GM10248 (cell line): Measurements from ENCODE around the gene EEFSEC.

Experiments
- CTCF ChIA-PET: fragments of 300-600 bp; sonication (Branson Sonifier 250); formaldehyde crosslinking; extraction: SDS; loops from one replicate; lab custom pipeline; 2021; ENCODE audit warnings: antibody characterized with exemption; lab: Yijun Ruan, JAX
- POLR2A ChIA-PET: fragments of 350-650 bp; sonication (Branson Sonifier 250); formaldehyde crosslinking; extraction: SDS; loops from one replicate; lab custom pipeline; 2020; ENCODE audit warnings: antibody characterized with exemption; lab: Yijun Ruan, JAX
- DNase-seq: peaks from one replicate; pipeline ENCODE4 v3.0.0; 2012; ENCODE audit errors: extremely low spot score
- TF ChIP-seq, protein P1 (sequence below): IDR thresholded peaks from 2 replicates; pipeline ENCODE4 v1.5.1; 2012; ENCODE audit warnings: mild to moderate bottlenecking, low read depth; ENCODE audit errors: extremely low read depth, missing control alignments, control extremely low read depth

Gene EEFSEC

DNA sequence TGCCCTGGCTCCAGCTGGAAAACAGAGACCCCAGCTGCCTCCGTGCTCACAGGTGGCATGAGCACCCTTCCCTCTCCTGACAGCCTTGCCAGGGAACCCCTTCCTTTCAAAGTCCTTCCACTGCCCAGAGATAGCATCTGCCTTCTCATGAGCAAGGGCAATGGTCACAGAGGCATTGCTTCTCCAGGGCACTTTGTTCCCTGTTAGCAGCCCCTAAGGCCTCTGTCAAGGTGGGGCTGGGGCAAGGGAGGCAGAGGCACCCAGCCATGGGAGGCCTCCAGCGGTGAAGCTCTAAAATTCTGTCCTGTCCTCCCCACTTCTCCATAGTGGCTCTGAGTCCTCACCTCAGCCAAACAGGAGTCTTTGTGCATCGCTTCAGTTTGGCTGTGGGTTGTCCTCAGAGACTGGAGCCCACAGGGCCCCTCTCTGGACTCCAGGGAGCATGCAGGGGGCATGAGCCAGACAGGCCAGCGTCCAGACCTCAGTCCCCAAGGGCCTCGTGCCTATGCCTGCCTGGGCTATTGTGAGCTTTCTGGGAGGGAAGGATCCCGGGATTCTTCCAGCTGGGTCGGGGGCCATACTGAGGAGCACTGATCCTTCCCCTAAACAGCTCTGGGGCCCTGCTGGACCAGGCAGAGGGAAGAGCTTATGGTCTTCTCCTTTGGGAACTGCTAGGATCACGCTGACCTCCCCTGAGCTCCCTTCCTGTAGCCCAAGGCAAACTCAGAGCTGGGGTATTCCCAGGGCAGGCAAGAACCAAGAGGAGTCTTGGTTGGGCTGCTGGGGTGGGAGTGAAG, 206.8 kb downstream of the EEFSEC start:
- POLR2A ChIA-PET = no interaction called here
- CTCF ChIA-PET = interaction anchor here (1.1 to 1.7 kb wide), 2 partner anchors 9 to 10 kb away, joined by 3 to 7 read pairs; no protein-coding TSS in a partner anchor
- no peak for DNase-seq
- TF ChIP-seq, protein P1, sequence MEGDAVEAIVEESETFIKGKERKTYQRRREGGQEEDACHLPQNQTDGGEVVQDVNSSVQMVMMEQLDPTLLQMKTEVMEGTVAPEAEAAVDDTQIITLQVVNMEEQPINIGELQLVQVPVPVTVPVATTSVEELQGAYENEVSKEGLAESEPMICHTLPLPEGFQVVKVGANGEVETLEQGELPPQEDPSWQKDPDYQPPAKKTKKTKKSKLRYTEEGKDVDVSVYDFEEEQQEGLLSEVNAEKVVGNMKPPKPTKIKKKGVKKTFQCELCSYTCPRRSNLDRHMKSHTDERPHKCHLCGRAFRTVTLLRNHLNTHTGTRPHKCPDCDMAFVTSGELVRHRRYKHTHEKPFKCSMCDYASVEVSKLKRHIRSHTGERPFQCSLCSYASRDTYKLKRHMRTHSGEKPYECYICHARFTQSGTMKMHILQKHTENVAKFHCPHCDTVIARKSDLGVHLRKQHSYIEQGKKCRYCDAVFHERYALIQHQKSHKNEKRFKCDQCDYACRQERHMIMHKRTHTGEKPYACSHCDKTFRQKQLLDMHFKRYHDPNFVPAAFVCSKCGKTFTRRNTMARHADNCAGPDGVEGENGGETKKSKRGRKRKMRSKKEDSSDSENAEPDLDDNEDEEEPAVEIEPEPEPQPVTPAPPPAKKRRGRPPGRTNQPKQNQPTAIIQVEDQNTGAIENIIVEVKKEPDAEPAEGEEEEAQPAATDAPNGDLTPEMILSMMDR = no peak

GRCh38 chr3:128360705-128361271, 207.5 kb downstream of the EEFSEC start:
- ChIA-PET CTCF (interaction anchor here (1.7 kb wide), 1 partner anchor 9 kb away, joined by 7 read pairs; no protein-coding TSS in a partner anchor), POLR2A (no interaction called here)
- no peak for DNase-seq
- TF ChIP-seq, protein P1 = no peak

DNA sequence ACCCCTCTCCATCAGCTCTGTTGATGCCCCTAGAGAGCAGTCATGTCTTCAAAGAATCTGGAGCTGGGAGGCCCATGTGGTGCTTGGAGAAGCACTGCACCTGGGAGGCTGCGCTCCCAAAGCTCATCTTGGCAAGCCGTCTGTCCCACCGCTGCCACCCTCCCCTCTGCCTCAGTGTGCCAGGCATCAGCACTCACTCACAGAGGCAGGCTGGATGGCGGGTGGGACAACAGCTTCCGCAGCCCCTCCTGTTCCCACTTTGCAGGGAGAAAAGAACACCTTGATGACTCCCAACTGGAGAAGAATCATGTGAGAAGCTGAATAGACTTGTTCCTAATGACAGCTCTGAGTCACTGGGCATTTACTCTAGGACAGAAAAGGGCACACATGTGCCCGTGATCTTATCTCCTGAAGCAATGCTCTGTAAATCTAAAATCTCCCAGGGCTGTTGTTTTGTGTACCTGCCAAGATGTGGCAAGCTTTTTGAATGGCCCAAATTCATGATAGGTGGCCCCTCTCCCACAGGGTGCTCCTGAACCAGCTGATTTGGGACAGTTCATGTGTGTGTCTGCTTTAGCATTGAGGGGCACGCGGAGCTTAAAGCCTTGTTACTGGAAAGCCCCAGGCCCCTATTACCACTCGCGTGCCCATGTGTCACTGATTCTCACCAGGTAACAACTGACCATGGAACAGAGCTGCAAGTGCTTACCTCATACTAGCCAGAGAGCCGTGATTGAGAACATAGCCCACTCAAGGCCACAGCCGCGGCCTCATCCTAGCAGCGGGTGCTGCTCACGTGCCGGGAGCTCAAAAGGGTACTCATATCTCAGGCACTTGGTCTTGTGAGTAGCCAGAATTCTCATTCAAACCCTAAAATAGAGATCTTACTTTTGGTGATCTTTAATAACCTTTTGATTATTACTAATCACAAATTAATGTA, 209.0 kb downstream of the EEFSEC start:
- POLR2A ChIA-PET = no interaction called here
- CTCF ChIA-PET = interaction anchor here (0.7 to 1.3 kb wide), 2 partner anchors 17 to 64 kb away, joined by 3 read pairs; no protein-coding TSS in a partner anchor

DNA sequence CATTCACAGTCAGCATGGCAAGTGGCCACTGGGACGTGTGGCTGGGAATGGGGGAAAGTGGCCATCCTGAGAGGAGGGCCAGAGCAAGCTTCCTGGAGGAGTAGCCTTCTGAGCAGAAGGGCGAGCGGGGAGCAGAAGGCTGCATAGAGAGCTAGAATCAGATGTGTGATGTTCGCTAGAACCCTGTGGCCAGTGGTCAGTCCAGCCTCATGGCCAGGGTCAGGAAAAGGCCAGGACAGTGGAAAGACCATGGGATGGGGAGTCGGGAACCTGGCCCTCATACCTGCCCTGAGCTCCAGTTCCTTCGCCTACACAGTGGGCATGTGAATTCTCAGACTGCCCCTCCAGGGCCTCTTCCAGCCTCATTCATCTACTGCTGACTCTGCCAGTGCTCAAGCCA, 211.0 kb downstream of the EEFSEC start:
- DNase-seq = no peak
- CTCF ChIA-PET = no interaction called here
- TF ChIP-seq, protein P1 = no peak
- POLR2A ChIA-PET = no interaction called here

More for the DNA sequence above, 209.0 kb downstream of the EEFSEC start:
- DNase-seq = no peak
- TF ChIP-seq, protein P1 = no peak

- ChIA-PET POLR2A (no interaction called here), CTCF (no interaction called here)
- TF ChIP-seq, protein P1 = no peak
- DNase-seq = no peak
Measured at GRCh38 chr3:128364808-128365360, 211.6 kb downstream of the EEFSEC start.
